Activated CD4-positive, alpha-beta T cell treated with anti-CD3 and anti-CD28 coated beads, Interleukin-2, amount 10 ng/mL, durations not matched to agents 24 days and 14 days (primary cell): ENCODE measurements around the gene MYCBP2. TPM values are rescaled to one million over a fixed set of nuclear protein-coding genes. Genes with fewer than 3 reads are reported as not detected.
"Not testable (repeated sequence)": the region's sequence is repeated elsewhere in the genome, so short reads cannot be mapped to it uniquely, and the experiment has no call there.

Source experiments
- DNase-seq: peaks from one replicate; pipeline ENCODE4 v3.0.0; 2022
- H3K27ac Mint-ChIP-seq: one replicate; pipeline ENCODE4 v1.8.0; 2022; ENCODE audit warnings: mild to moderate bottlenecking, mixed read lengths
- H3K27me3 Mint-ChIP-seq: one replicate; pipeline ENCODE4 v1.8.0; 2022; ENCODE audit warnings: mixed read lengths
- H3K36me3 Mint-ChIP-seq: one replicate; pipeline ENCODE4 v1.8.0; 2022; ENCODE audit warnings: low read depth, mild to moderate bottlenecking, mixed read lengths
- H3K4me1 Mint-ChIP-seq: one replicate; pipeline ENCODE4 v1.8.0; 2021; ENCODE audit warnings: mixed read lengths
- H3K4me3 Mint-ChIP-seq: one replicate; pipeline ENCODE4 v1.8.0; 2022; ENCODE audit warnings: mild to moderate bottlenecking, moderate library complexity, mixed read lengths
- H3K9me3 Mint-ChIP-seq: one replicate; pipeline ENCODE4 v1.8.0; 2021; ENCODE audit warnings: mixed read lengths
- intact Hi-C: fragments of 100-400 bp; cut with micrococcal nuclease; formaldehyde crosslinking; loops from one replicate; pipeline ENCODE4 v1.15.1; 2023
- total RNA-seq: library from RNA; stranded (reverse); gene quantifications from 2 replicates; pipeline ENCODE4 v1.2.3, GENCODE V29; 2022

The MYCBP2 gene
- total RNA-seq, 1 donor from 2014 or later: 119 TPM

DNA sequence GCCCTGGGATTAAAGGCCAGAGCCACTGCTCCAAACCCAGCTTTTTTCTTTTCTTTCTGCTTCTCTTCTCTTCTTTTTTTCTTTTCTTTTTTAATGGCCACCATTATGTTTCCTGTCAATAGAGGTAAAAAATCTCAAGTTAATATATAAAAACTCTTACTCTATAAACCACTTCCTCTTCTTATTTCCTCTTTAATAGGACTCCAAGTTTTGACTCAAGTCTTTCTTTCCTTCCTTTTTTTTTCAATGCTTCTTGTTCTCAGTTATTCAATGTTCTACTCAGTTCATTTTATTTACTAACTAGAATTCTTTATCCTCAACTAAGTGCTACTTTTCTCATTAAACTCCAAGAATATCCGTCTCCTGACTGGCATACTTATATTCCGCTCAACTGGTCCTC is 27.1 kb upstream of the MYCBP2 start:
- no peak overlapping the region for H3K4me3 Mint-ChIP-seq
- no peaks in the 10 kb centered on the region for H3K36me3 Mint-ChIP-seq
- H3K27me3 Mint-ChIP-seq: peaks cover 15% of the 10 kb centered on the region
- DNase-seq: no peak
- peaks cover 4% of the 10 kb centered on the region for H3K4me1 Mint-ChIP-seq
- intact Hi-C loops: no loop called here
- peaks cover 3% of the 10 kb centered on the region for H3K9me3 Mint-ChIP-seq
- H3K27ac Mint-ChIP-seq: no peak overlapping the region

DNA sequence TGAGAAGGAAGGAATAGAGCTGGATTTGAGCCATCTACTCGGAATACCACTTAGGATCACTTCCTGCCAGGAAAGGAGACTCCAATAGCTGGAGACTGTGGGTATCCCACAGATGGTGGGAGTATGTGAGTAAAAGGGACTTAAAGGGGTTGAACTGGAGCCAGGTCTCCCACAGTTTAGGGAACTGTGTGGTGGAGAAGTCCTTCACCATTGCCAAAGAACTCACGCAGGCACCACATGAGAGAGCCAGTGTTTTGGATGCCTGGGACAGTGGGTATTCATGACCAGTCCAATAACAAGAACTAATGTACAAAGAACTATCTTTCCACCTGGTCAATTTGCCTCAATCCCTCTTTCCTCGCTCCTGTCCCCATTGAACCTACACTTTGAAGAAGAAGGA is 24.4 kb upstream of the MYCBP2 start:
- Mint-ChIP-seq H3K4me3 (no peak overlapping the region), H3K4me1 (peaks cover 4% of the 10 kb centered on the region), H3K27ac (no peak overlapping the region), H3K27me3 (peaks cover 14% of the 10 kb centered on the region), H3K36me3 (no peaks in the 10 kb centered on the region), H3K9me3 (peaks cover 3% of the 10 kb centered on the region)
- intact Hi-C loops: no loop called here
- peak; percentile 43 for DNase-seq

DNA sequence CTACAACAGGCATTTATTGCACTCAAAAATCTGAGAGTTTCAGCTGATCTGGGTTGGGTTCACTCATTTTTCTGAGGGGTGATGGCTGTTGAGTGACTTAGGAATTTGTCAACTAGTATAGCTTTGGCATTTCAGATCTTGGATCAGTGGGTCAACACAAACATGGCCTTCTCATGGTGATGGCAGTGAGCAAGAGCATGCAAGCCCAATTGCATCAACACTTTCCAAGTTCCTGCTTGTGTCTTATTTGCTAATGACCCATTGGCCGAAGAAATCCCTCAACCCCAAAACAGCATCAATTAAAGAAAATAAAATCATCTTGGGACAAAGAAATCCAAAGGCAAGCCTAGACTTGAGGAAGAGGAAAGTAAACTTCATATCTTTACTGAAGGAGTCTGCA is 23.9 kb upstream of the MYCBP2 start:
- Mint-ChIP-seq H3K36me3 (no peaks in the 10 kb centered on the region), H3K4me1 (peaks cover 4% of the 10 kb centered on the region), H3K4me3 (no peak overlapping the region), H3K27me3 (peaks cover 14% of the 10 kb centered on the region), H3K9me3 (peaks cover 3% of the 10 kb centered on the region), H3K27ac (no peak overlapping the region)
- no peak for DNase-seq
- intact Hi-C loops: no loop called here

DNA sequence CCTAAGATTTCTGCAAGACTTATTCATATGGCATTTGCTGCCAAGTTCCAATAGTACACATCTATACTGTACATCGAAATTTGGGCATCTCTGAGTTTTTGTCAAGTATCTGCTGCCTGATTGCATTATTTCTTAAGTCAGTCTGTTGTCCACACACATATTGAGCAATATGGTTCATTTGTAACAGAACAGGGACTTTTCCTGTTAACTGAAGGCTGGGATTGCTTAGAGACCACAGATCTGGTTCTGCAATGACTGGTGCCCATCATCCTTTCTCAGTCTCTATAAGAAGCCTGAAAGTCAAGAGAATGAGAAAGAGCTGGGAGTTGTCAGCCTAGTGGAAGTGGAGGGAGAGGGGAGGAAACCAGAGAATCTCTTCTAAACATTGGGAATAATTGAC is 22.5 kb upstream of the MYCBP2 start:
- Mint-ChIP-seq H3K27ac (no peak overlapping the region), H3K9me3 (peaks cover 3% of the 10 kb centered on the region), H3K27me3 (peaks cover 10% of the 10 kb centered on the region), H3K4me3 (no peak overlapping the region), H3K36me3 (no peaks in the 10 kb centered on the region), H3K4me1 (peaks cover 12% of the 10 kb centered on the region)
- DNase-seq: peak; percentile 35
- intact Hi-C loops: loop anchor here (5.0 kb wide), 1 partner anchor 38 kb away; no protein-coding TSS in a partner anchor

DNA sequence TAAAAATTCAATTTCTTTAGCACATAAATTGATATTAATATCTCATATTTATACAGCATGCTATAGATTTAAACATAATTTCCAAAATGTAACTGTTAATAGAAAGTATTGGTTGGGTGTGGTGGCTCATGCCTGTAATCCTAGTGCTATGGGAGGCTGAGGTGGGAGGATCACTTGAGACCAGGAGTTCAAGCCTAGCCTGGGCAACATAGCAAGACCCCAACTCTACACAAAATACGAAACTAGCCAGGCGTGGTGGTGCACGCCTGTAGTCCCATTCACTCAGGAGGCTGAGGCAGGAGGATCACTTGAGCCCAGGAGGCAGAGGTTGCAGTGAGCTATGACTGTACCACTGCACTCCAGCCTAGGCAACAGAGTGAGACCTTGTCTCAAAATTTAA is 20.5 kb upstream of the MYCBP2 start:
- H3K27me3 Mint-ChIP-seq, H3K4me3 Mint-ChIP-seq, H3K9me3 Mint-ChIP-seq, H3K4me1 Mint-ChIP-seq, H3K27ac Mint-ChIP-seq, H3K36me3 Mint-ChIP-seq: not testable (repeated sequence)
- peak; percentile 37 for DNase-seq
- intact Hi-C loops: loop anchor here (5.0 kb wide), 1 partner anchor 40 kb away; no protein-coding TSS in a partner anchor

DNA sequence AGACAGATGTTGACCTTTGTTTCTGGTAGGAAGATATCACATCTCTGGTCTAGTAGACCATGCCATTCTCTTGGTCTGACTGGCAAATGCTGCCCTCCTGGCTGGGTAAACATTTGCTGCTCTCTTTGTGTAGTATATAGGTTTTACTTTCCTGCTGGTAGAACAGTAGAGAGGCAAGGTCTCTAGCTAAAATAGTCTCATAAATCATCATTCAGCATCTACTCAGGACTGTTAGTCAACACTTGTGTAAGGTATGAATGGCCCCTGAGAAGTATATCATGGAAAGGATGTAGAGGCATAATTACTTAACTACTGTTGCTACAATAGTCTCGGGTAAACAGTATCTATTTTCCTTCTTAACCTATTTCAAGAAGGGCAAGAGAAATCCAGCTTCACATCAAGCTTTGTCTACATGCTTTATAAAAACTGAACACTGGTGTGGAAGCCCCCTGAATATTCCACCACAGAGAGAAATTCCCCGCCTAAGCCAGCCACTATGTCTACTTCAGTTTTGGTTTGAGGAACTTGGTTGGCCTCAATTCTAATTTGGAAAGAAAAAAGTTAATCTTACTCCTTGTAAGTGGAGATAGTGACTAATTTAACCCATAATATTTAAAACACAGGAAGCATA is 18.4 kb upstream of the MYCBP2 start:
- Mint-ChIP-seq H3K4me3 (peak overlapping the region; percentile 36), H3K27me3 (no peaks in the 10 kb centered on the region), H3K36me3 (no peaks in the 10 kb centered on the region), H3K9me3 (peaks cover 4% of the 10 kb centered on the region), H3K4me1 (peaks cover 8% of the 10 kb centered on the region), H3K27ac (peak overlapping the region; percentile 89)
- peak; percentile 57 for DNase-seq
- intact Hi-C loops: loop anchor here (1.0 to 5.0 kb wide), 4 partner anchors 15 to 133 kb away; no protein-coding TSS in a partner anchor

DNA sequence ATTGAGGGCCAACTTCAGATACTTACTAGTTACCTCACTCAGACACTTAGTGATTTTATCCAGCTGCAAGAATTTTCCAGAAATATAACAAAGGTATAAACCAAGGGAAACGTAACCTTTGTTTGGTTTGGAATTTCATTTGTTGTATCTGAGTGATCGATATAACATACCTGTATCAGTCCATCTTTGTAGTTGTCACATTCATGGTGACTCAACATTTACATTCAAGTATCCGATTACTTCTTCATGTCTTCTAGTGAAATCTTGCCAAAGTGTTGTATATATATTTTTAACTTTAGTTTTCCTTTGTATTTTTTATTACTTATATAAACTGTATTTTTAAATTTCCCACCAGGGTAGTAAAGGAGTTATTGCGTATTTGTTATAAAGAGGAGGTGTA is 16.9 kb upstream of the MYCBP2 start:
- Mint-ChIP-seq H3K4me3 (no peak overlapping the region), H3K27ac (no peak overlapping the region), H3K36me3 (no peaks in the 10 kb centered on the region), H3K4me1 (peaks cover 16% of the 10 kb centered on the region), H3K27me3 (no peaks in the 10 kb centered on the region), H3K9me3 (peaks cover 4% of the 10 kb centered on the region)
- no peak for DNase-seq
- intact Hi-C loops: no loop called here

DNA sequence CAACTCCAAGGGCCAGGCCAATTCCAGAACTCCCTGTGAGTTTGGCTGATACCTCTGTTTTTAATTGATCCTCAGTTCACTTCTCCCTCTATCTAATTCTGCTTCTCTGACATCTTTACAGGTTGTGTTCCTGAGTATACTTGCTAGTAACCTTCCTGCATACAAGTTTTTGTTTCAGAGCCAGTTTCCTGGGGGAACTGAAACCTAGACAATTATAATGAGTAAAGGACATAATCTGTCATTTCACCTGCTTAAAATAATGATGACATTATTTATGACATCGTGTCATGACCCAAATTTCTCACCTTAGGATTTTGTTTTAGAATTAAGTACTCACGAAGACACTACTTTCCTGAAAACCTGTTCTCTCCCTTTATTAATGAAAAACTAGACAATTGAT is 12.5 kb upstream of the MYCBP2 start:
- intact Hi-C loops: loop anchor here (10.0 kb wide), 1 partner anchor 225 kb away; no protein-coding TSS in a partner anchor
- DNase-seq: no peak
- Mint-ChIP-seq H3K27ac (no peak overlapping the region), H3K4me1 (peaks cover 17% of the 10 kb centered on the region), H3K27me3 (no peaks in the 10 kb centered on the region), H3K36me3 (no peaks in the 10 kb centered on the region), H3K9me3 (peaks cover 4% of the 10 kb centered on the region), H3K4me3 (no peak overlapping the region)

DNA sequence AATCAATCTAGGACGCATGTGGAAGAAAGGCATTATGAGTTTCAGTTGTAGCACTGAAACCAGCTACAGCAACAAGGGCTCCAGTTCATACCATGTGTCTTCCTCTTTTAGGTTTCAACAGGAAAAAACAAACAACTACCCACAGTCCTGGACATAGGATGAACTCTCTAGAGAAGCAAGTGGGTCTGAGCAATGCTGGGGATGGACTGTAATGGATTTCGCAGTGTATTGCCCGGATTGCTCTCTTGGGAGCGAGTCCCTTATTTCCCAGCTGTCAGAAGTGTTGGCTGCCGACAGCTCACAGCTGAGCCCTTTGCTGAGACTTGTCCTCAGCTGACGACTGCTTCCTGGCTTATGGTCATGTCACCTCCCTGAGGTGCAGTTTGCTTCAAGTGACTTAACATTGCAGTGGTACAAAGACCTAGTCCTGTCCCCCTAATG is 12.1 kb upstream of the MYCBP2 start:
- no peaks in the 10 kb centered on the region for H3K36me3 Mint-ChIP-seq
- no peak overlapping the region for H3K4me3 Mint-ChIP-seq
- H3K4me1 Mint-ChIP-seq: peaks cover 17% of the 10 kb centered on the region
- no peak overlapping the region for H3K27ac Mint-ChIP-seq
- peak; percentile 65 for DNase-seq
- H3K27me3 Mint-ChIP-seq: peaks cover 3% of the 10 kb centered on the region
- intact Hi-C loops: loop anchor here (10.0 kb wide), 1 partner anchor 226 kb away; no protein-coding TSS in a partner anchor
- H3K9me3 Mint-ChIP-seq: peaks cover 4% of the 10 kb centered on the region

DNA sequence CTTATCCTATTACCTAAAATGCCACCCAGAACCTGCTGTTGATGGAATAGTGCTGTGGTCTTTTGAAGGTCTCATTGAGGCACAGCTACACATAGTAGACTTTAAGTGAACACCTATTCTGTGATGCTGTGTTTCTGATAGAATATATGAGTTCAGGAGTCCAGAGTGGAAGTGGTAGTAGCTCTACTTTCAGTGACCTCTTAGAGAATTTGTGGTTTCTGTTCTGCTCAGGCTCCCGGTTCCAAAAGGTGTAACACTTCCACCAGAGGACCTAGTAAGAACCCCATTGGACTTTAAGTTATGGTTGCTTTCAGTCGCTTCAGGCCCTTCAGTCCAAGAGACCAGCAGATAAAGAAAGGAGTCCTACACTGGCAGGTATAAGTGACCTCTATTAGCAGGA is 11.4 kb upstream of the MYCBP2 start:
- H3K36me3 Mint-ChIP-seq: no peaks in the 10 kb centered on the region
- intact Hi-C loops: loop anchor here (10.0 kb wide), 1 partner anchor 226 kb away; no protein-coding TSS in a partner anchor

DNA sequence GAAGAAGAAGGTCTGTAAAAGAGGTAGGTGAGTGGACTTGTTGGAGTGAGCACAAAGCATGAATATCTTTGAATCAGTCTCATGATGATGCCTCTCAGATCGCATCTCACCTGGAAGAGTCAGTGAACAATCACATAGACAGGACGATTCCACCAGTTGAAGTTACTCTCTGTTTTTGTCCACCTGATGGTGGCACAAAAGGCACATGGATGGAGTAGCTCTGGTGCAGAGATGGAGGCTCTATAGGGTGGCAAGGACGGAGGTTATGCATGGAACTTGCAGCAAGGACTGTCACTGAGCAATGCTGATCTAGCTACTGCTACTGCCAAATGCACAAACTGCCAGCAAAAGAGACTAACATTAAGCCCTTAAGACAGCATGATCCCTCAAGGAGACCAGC is 10.3 kb upstream of the MYCBP2 start:
- no peak overlapping the region for H3K27ac Mint-ChIP-seq
- peaks cover 17% of the 10 kb centered on the region for H3K4me1 Mint-ChIP-seq
- intact Hi-C loops: loop anchor here (10.0 kb wide), 1 partner anchor 228 kb away; no protein-coding TSS in a partner anchor
- H3K27me3 Mint-ChIP-seq: peaks cover 7% of the 10 kb centered on the region
- peak; percentile 49 for DNase-seq
- no peaks in the 10 kb centered on the region for H3K36me3 Mint-ChIP-seq
- H3K9me3 Mint-ChIP-seq: no peaks in the 10 kb centered on the region
- H3K4me3 Mint-ChIP-seq: no peak overlapping the region

More for the DNA sequence above, 11.4 kb upstream of the MYCBP2 start:
- Mint-ChIP-seq H3K27me3 (peaks cover 7% of the 10 kb centered on the region), H3K4me1 (peaks cover 17% of the 10 kb centered on the region), H3K9me3 (peaks cover 4% of the 10 kb centered on the region), H3K27ac (no peak overlapping the region), H3K4me3 (no peak overlapping the region)
- DNase-seq: peak; percentile 51

DNA sequence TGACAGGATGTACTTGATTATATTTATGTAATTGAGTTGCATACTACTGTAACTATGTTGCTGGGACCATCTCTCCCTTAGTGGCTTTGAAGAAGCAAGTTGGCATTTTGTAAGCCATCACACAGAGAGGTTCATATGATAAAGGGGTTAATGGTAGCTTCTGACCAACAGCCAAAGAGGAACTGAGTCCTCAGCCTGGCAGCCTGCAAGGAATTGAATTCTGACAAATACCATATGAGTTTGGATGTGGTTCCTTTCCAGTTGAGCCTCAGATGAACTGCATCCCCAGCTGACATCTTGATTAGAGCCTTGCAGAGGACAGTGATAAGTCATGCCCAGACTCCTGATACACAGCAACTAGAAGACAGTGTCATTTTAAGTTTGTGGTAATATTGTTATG is 8.6 kb upstream of the MYCBP2 start:
- H3K9me3 Mint-ChIP-seq: no peaks in the 10 kb centered on the region
- H3K4me3 Mint-ChIP-seq: no peak overlapping the region
- H3K27me3 Mint-ChIP-seq: peaks cover 7% of the 10 kb centered on the region
- intact Hi-C loops: loop anchor here (10.0 kb wide), 1 partner anchor 229 kb away; no protein-coding TSS in a partner anchor
- H3K4me1 Mint-ChIP-seq: peaks cover 21% of the 10 kb centered on the region
- H3K27ac Mint-ChIP-seq: no peak overlapping the region
- H3K36me3 Mint-ChIP-seq: no peaks in the 10 kb centered on the region
- peak; percentile 29 for DNase-seq

DNA sequence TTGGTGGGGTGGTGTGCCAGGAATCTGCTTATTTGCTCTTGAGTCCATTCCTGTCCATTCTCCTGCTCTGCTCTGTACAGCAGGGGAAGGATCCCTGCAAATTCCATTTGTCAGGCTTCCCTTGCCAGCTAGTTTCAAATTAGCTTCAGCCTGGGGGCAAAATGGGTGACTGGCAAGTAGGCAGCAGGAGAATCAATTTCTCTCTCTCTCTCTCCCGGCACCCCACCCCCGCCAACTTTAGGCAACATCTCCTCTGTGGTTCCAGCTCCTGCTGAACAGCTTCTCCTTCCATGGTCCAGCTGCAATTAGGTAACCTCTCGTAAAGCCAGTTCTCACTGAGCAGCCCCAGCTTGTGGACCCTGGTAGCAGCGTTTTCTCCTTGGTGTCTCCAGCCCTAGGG is 6.7 kb upstream of the MYCBP2 start:
- H3K36me3 Mint-ChIP-seq: no peaks in the 10 kb centered on the region
- no peaks in the 10 kb centered on the region for H3K9me3 Mint-ChIP-seq
- H3K4me1 Mint-ChIP-seq: peaks cover 21% of the 10 kb centered on the region
- no peak overlapping the region for H3K27ac Mint-ChIP-seq
- peaks cover 7% of the 10 kb centered on the region for H3K27me3 Mint-ChIP-seq
- peak; percentile 46 for DNase-seq
- intact Hi-C loops: loop anchor here (10.0 kb wide), 1 partner anchor 231 kb away; no protein-coding TSS in a partner anchor
- H3K4me3 Mint-ChIP-seq: no peak overlapping the region

DNA sequence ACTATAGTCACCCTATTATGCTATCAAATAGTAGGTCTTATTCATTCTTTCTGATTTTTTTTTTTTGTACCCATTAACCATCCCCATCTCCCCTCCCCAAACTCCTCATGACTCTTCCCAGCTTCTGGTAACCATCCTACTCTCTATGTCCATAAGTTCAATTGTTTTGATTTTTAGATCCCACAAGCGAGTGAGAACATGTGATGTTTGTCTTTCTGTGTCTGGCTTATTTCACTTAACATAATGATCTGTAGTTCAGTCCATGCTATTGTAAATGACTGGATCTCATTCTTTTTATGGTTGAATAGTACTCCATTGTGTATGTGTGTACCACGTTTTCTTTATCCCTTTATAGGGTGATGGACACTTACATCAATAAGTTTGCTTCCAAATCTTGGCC is 4.5 kb upstream of the MYCBP2 start:
- intact Hi-C loops: loop anchor here (10.0 kb wide), 1 partner anchor 233 kb away; no protein-coding TSS in a partner anchor
- Mint-ChIP-seq H3K4me3 (peak overlapping the region; percentile 20), H3K27ac (peak overlapping the region; percentile 23)

More for the DNA sequence above, 4.5 kb upstream of the MYCBP2 start:
- Mint-ChIP-seq H3K4me1 (peaks cover 25% of the 10 kb centered on the region), H3K27me3 (peaks cover 9% of the 10 kb centered on the region), H3K36me3 (peaks cover 3% of the 10 kb centered on the region), H3K9me3 (no peaks in the 10 kb centered on the region)
- DNase-seq: no peak
